IMR-90 (cell line): ENCODE results near the gene PARD3.

Source experiments
- CHD1 ChIP-seq: IDR thresholded peaks from 2 replicates; pipeline ENCODE4 v1.6.1; 2012; ENCODE audit warnings: low read depth, low read length, improper control_type of control experiment
- POLR2A ChIP-seq: IDR thresholded peaks from 2 replicates; pipeline ENCODE4 v1.6.1; 2012; ENCODE audit warnings: mild to moderate bottlenecking, low read depth, low read length
- RAD21 ChIP-seq: IDR thresholded peaks from 2 replicates; pipeline ENCODE4 v1.6.1; 2012; ENCODE audit warnings: low read length, improper control_type of control experiment
- TF ChIP-seq, protein P1 (sequence below): conservative IDR thresholded peaks from 2 replicates; pipeline ENCODE4 v1.5.1; 2012; ENCODE audit warnings: mild to moderate bottlenecking, low read depth, low read length, improper control_type of control experiment

DNA sequence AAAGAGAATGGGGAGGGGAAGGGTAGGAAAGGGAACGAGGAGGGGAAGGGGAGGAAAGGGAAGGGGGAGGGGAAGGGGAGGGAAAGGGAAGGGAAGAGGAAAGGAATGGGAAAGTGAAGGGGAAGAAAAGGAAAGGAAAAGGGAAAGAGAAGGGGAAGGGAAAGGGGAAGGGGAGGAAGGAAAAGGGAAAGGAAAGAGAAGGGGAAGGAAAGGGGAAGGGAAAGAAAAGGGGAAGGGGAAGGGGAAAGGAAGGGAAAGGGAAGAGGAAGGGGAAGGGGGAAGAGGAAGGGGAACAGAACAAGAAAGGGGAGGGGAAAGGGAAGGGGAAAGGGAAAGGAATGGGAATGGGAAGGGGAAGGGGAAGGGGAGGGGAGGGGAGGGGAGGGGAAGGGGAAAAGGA lies 352.1 kb downstream of the PARD3 start:
- TF ChIP-seq, protein P1, sequence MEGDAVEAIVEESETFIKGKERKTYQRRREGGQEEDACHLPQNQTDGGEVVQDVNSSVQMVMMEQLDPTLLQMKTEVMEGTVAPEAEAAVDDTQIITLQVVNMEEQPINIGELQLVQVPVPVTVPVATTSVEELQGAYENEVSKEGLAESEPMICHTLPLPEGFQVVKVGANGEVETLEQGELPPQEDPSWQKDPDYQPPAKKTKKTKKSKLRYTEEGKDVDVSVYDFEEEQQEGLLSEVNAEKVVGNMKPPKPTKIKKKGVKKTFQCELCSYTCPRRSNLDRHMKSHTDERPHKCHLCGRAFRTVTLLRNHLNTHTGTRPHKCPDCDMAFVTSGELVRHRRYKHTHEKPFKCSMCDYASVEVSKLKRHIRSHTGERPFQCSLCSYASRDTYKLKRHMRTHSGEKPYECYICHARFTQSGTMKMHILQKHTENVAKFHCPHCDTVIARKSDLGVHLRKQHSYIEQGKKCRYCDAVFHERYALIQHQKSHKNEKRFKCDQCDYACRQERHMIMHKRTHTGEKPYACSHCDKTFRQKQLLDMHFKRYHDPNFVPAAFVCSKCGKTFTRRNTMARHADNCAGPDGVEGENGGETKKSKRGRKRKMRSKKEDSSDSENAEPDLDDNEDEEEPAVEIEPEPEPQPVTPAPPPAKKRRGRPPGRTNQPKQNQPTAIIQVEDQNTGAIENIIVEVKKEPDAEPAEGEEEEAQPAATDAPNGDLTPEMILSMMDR: no peak
- TF ChIP-seq RAD21: no peak
- TF ChIP-seq POLR2A: no peak
- no peak for TF ChIP-seq CHD1
